K562 (cell line): ENCODE results near the gene NADSYN1. TPM values are rescaled to one million over a fixed set of nuclear protein-coding genes. Genes with fewer than 3 reads are reported as not detected.

ENCODE experiments used
- CHD2 ChIP-seq: IDR thresholded peaks from 2 replicates; pipeline ENCODE4 v1.6.1; 2011; ENCODE audit warnings: low read depth, low read length
- CLOCK ChIP-seq: fragments of 250-450 bp; sonication (Bioruptor Pico); IDR thresholded peaks from 2 replicates; pipeline ENCODE4 v1.4.0; 2020; ENCODE audit warnings: mild to moderate bottlenecking, moderate library complexity, borderline replicate concordance
- MCM3 ChIP-seq: fragments of 450-650 bp; IDR thresholded peaks from 2 replicates; pipeline ENCODE4 v1.6.1; 2016
- NCOR1 ChIP-seq: fragments of 450-650 bp; IDR thresholded peaks from 2 replicates; pipeline ENCODE4 v1.6.1; 2016; ENCODE audit warnings: mild to moderate bottlenecking, moderate library complexity
- PYGO2 ChIP-seq: fragments of 450-650 bp; IDR thresholded peaks from 2 replicates; pipeline ENCODE4 v1.6.1; 2016; ENCODE audit warnings: mild to moderate bottlenecking, missing genetic modification characterization, moderate library complexity, missing compliant biosample characterization
- SMAD3 ChIP-seq: fragments of 450-650 bp; formaldehyde crosslinking; conservative IDR thresholded peaks from 2 replicates; pipeline ENCODE4 v1.4.0; 2020; ENCODE audit warnings: mild to moderate bottlenecking
- SRSF7 ChIP-seq: fragments of 200-400 bp; formaldehyde crosslinking; optimal IDR thresholded peaks from 2 replicates; pipeline ENCODE3; 2017; ENCODE audit warnings: mild to moderate bottlenecking, low read depth, low read length
- ZBTB33 ChIP-seq: sonication (generic); formaldehyde crosslinking; IDR thresholded peaks from 2 replicates; pipeline ENCODE4 v1.8.1; 2023; ENCODE audit warnings: mild to moderate bottlenecking, missing genetic modification reagents
- ZNF436 ChIP-seq: fragments of 250-450, 450-650 bp; sonication (Bioruptor Pico); formaldehyde crosslinking; IDR thresholded peaks from 2 replicates; pipeline ENCODE4 v1.7.0; 2020; ENCODE audit warnings: mild to moderate bottlenecking
- polyA plus RNA-seq, 8 experiments: library from polyadenylated mRNA; depleted of rRNA in 4 of 8; stranded (reverse) in 5 of 8; unstranded in 3 of 8; fragments of >200 nt; fragmentation: Nextera tagmentation in 2 of 8; fragmentation: Illumina TruSeq in 1 of 8; extraction: Ambion mirVana in 2 of 8; extraction: Trizol in 1 of 8; gene quantifications; 2 replicates each; pipeline versions ENCODE4 v1.2.1 to v1.2.3, GENCODE V29; 2011 to 2014; ENCODE audit warnings: inconsistent platforms in 1 of 8, missing spikeins in 1 of 8
- total RNA-seq, 7 experiments: library from RNA; depleted of rRNA in 6 of 7; stranded (reverse); fragments of >200 nt in 6 of 7; fragmentation: Illumina TruSeq in 2 of 7; extraction: Trizol in 2 of 7; gene quantifications; 2 replicates each; pipeline versions ENCODE4 v1.2.1 to v1.2.3, GENCODE V29; 2011 to 2021; ENCODE audit warnings: low replicate concordance in 1 of 7

The NADSYN1 gene
- total and polyA plus RNA-seq, 9 of the 15 experiments (the other 6 are each of a cell fraction or from before 2014, with no cell fraction given) = 12.7 to 57.3 (median 42.1) TPM

- TF ChIP-seq SRSF7 (no peak), ZBTB33 (CRISPR knock-in tag) (no peak), CLOCK (CRISPR knock-in tag) (no peak), ZNF436 (CRISPR knock-in tag) (no peak), CHD2 (no peak), PYGO2 (tag) (no peak), SMAD3 (CRISPR knock-in tag) (no peak), NCOR1 (no peak), MCM3 (no peak)
Observed at GRCh38 chr11:71489311-71490043, 36.5 kb downstream of the NADSYN1 start (continued).
